ENCODE data around the gene GIMAP8. TPM values are rescaled to one million over a fixed set of nuclear protein-coding genes. Genes with fewer than 3 reads are reported as not detected.

GIMAP8 gene
- polyA plus RNA-seq, 1 experiment, result not detected

DNA sequence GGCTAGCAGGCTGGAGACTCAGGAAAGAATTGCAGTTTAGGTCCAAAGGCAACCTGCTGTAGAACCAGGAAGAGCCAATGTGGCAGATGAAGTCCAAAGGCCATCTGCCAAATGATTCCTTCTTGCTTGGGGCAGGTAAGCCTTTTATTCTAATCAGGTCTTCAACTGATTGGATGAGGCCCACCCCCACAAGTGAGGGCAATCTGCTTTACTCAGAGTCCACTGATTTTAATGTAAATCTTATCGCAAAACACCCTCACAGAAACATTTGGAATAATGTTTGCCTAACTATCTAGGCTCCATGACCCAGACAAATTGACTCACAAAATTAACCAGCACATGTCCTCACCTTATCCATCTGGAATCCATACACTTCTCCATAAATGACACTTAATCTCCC, 7.8 kb downstream of the GIMAP8 start:
- H3K9me3 ChIP-seq (ENCODE audit: control insufficient read depth, insufficient read depth, low read length), result no peaks in the 10 kb centered on the region
- ChIA-PET CTCF (no interaction called here), POLR2A (no interaction called here)
- TF ChIP-seq, protein P1, sequence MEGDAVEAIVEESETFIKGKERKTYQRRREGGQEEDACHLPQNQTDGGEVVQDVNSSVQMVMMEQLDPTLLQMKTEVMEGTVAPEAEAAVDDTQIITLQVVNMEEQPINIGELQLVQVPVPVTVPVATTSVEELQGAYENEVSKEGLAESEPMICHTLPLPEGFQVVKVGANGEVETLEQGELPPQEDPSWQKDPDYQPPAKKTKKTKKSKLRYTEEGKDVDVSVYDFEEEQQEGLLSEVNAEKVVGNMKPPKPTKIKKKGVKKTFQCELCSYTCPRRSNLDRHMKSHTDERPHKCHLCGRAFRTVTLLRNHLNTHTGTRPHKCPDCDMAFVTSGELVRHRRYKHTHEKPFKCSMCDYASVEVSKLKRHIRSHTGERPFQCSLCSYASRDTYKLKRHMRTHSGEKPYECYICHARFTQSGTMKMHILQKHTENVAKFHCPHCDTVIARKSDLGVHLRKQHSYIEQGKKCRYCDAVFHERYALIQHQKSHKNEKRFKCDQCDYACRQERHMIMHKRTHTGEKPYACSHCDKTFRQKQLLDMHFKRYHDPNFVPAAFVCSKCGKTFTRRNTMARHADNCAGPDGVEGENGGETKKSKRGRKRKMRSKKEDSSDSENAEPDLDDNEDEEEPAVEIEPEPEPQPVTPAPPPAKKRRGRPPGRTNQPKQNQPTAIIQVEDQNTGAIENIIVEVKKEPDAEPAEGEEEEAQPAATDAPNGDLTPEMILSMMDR (IDR thresholded peaks at IDR 0.05; ENCODE audit: low read depth, low read length), result no peak
- H3K27me3 ChIP-seq (ENCODE audit: control insufficient read depth, insufficient read depth, low read length), result no peaks in the 10 kb centered on the region
- no peak overlapping the region for H3K27ac ChIP-seq (ENCODE audit: low read depth, low read length)
- no peak overlapping the region for H3K4me3 ChIP-seq (ENCODE audit: low read depth, low read length)
- no peak for DNase-seq (ENCODE audit: low read depth, low spot score)

DNA sequence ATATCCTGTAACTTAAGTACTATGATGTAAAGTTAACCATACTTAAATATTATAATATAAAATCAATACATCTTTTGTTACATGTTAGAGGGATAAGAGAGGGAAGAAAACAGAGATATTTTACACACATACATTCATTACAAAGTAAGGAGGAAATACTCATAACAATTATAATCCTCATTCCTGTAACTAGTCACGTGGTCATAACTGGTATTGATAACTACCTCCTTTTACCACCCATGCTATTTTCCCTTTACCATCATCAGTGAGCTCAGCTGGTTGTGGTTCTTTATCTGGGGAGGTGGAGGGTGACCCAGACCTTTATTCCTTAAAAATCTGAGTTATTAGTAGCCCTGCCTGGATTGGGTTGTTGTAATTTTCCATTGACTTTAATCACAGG, 8.3 kb downstream of the GIMAP8 start:
- Histone ChIP-seq H3K4me3 (ENCODE audit: low read depth, low read length) (no peak overlapping the region), H3K27ac (ENCODE audit: low read depth, low read length) (no peak overlapping the region), H3K27me3 (ENCODE audit: control insufficient read depth, insufficient read depth, low read length) (no peaks in the 10 kb centered on the region), H3K9me3 (ENCODE audit: control insufficient read depth, insufficient read depth, low read length) (no peaks in the 10 kb centered on the region)
- DNase-seq (ENCODE audit: low read depth, low spot score), result no peak
- ChIA-PET CTCF (no interaction called here), POLR2A (no interaction called here)
- TF ChIP-seq, protein P1 (IDR thresholded peaks at IDR 0.05; ENCODE audit: low read depth, low read length), result no peak

GRCh38 chr7:150461520-150461919, 11.1 kb downstream of the GIMAP8 start:
- Histone ChIP-seq H3K27me3 (ENCODE audit: control insufficient read depth, insufficient read depth, low read length) (no peaks in the 10 kb centered on the region), H3K4me3 (ENCODE audit: low read depth, low read length) (no peak overlapping the region), H3K9me3 (ENCODE audit: control insufficient read depth, insufficient read depth, low read length) (no peaks in the 10 kb centered on the region), H3K27ac (ENCODE audit: low read depth, low read length) (no peak overlapping the region)
- ChIA-PET POLR2A (no interaction called here), CTCF (no interaction called here)
- no peak for DNase-seq (ENCODE audit: low read depth, low spot score)
- TF ChIP-seq, protein P1 (IDR thresholded peaks at IDR 0.05; ENCODE audit: low read depth, low read length), result no peak

- no peak for DNase-seq (ENCODE audit: low read depth, low spot score)
- TF ChIP-seq, protein P1 (IDR thresholded peaks at IDR 0.05; ENCODE audit: low read depth, low read length), result no peak
- H3K9me3 ChIP-seq (ENCODE audit: control insufficient read depth, insufficient read depth, low read length), result no peaks in the 10 kb centered on the region
- POLR2A ChIA-PET, result no interaction called here
- no peak overlapping the region for H3K4me3 ChIP-seq (ENCODE audit: low read depth, low read length)
- no peaks in the 10 kb centered on the region for H3K27me3 ChIP-seq (ENCODE audit: control insufficient read depth, insufficient read depth, low read length)
- CTCF ChIA-PET, result no interaction called here
- no peak overlapping the region for H3K27ac ChIP-seq (ENCODE audit: low read depth, low read length)
Measured at GRCh38 chr7:150462413-150462812, 12.0 kb downstream of the GIMAP8 start.

- no peaks in the 10 kb centered on the region for H3K9me3 ChIP-seq (ENCODE audit: control insufficient read depth, insufficient read depth, low read length)
- ChIA-PET POLR2A (no interaction called here), CTCF (no interaction called here)
- H3K4me3 ChIP-seq (ENCODE audit: low read depth, low read length), result no peak overlapping the region
- no peak overlapping the region for H3K27ac ChIP-seq (ENCODE audit: low read depth, low read length)
- no peaks in the 10 kb centered on the region for H3K27me3 ChIP-seq (ENCODE audit: control insufficient read depth, insufficient read depth, low read length)
- TF ChIP-seq, protein P1 (IDR thresholded peaks at IDR 0.05; ENCODE audit: low read depth, low read length), result no peak
- DNase-seq (ENCODE audit: low read depth, low spot score), result no peak
Measured at GRCh38 chr7:150463461-150463860, 13.0 kb downstream of the GIMAP8 start.

Data from AG04450 (cell line).